Measurements from ENCODE around the gene UBALD1.
A peak's percentile ranks its signal among the peaks of the same experiment; 100 is the strongest.

UBALD1 gene

GRCh38 chr16:4616047-4616811 is 1.5 kb upstream of the UBALD1 start:
- peak; percentile 96 to 98 (median 97) for DNase-seq (ENCODE audit: low read depth in 3 of 3, low spot score in 1 of 3)

GRCh38 chr16:4615384-4616046 is 827 bp upstream of the UBALD1 start:
- DNase-seq (ENCODE audit: low read depth in 3 of 3, low spot score in 1 of 3): no peak

- no peak for DNase-seq (ENCODE audit: low read depth in 3 of 3, low spot score in 1 of 3)
These were observed 785 bp downstream of the UBALD1 start for GRCh38 chr16:4613636-4614570.

DNA sequence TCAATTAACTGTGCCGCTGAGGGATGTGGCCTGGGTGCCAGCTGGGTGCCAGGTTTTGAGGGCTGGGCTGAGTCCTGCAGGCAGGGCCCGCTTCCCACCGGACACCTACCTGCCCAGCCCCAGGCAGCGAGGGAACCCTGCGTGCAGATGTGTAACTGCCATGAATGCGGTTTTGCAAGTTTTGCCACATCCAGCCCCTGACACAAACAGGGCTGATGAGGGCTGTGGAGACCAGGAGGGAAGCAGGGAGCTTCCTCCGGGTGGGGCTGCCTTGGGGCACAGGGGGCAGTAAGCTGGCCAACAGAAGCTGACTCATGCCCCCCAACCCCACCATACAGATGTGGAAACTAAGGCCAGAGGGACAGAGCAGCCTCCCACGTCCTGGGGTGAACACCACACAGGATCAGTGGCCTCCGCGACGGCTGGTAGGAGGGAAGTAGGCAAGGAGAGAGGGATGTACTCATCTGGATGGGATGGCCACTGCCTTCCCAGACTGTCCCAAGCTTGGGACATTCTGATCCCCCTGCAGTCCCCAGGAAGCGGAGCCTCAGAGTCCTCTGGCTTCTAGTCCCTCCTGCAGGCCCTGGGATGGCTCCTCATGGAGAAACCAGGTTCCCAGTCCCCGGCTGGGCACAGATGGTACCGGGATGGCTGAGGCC is 1.6 kb downstream of the UBALD1 start:
- no peak for DNase-seq (ENCODE audit: low read depth in 3 of 3, low spot score in 1 of 3)

DNA sequence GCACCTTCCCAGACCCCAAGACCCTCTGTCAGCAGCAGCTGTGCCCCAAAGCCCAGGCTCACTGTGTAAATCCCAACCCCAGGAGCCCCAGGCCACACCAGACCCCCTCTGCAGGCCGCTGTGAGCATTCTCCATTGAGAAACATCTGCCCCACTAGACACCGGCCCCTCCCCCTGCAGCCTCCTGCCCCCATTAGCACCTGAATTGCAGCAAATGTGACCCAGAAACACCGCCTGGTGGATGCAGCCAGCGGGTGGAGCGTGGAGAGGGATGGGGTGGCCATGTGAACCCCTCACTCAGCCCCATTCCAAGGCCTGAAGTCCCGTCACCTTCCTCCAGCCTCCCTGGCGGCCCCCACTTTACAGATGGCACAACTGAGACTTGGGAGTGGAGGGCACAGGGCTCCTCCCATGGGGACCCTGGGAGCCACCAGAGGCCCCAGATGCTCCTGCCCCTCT is 2.2 kb downstream of the UBALD1 start:
- DNase-seq (ENCODE audit: low read depth in 3 of 3, low spot score in 1 of 3): no peak

DNA sequence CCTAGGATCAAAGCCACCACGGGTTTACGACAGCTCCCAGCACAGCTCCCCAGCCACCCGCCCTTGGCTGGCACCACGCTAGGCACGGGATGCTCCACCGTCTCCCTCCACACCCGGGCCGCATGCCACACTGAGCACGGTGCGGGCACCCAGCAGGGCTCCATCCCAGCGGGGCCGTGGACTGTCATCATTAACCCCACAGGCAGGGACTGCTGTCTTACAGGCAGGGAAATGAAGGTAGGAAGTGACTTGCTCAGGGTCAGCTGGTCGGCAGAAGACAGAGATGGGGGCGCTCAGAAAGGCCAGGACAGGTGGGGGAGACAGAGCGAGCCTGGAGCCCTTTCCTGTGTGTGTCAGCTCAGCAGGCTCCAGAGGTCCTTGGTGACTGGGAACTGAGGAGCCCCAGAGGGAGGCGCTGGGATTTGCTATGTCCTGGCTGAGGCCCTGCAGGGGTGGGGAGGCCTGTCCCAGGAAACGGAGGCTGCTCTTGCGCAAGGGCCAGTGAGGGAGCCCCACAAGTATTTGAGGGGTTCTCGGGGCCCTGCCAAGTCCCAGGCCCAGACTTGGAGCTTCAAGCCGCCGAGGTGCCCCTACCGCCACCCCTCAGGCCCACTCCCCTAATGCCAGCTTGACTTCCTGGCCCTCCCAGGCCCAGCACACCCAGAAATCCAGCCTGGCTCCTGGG is 3.2 kb downstream of the UBALD1 start:
- DNase-seq (ENCODE audit: low read depth in 3 of 3, low spot score in 1 of 3): no peak

GRCh38 chr16:4610011-4611005 is 4.4 kb downstream of the UBALD1 start:
- DNase-seq (ENCODE audit: low read depth in 3 of 3, low spot score in 1 of 3): no peak

DNA sequence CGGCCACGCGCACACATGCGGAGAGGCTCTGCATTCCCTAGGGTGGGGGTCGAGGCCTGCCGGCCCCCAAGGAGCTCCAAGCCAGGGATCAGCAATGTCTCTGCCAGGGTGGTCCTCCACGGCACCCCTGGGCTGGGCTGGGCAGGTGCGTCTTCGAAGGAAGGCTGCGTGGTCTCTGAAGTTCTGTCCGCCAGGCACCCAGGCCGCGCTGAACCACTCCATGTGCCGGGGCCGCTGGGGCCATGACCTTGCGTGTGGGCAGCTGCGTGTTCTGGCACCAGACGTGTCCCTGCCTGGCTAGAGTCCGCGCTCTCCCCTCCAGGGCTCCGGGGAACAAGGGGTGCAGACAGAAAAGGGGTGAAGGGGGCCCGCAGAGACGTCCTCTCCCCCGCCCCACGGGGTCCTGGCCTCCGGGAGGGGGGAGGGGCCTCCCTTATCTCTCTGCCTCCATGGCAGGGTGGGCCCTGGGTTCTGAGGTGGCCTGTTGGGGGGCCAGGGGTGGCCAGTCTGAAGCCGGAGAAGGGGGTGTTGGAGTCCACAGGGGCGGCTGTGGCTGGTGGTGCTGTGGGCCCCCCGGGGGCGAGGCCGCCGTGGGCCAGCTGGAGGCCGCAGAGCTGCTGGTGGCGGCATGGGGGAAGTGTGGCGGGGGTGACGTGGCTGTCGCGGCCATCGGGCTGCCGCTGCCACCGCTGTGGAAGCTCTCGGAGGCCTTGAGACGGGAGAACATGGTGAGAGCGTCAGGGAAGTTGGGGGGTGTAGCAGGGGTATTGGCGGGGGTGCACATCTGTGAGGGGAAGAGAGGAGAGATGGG is 5.3 kb downstream of the UBALD1 start:
- DNase-seq (ENCODE audit: low read depth in 3 of 3, low spot score in 1 of 3): no peak

DNA sequence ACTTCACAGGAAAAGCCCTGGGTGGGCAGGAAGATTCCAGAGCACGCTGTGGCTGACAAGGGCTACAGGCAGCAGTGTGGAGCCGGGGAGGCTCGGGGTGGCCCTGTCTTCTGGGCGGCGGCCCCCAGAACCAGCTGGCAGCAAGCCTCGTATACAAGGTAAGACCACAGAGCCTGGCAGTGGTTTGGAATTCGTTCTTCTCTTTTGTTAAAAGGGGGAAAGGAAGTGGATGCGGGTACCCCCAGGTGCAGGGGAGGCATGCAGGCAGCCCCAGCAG is 6.0 kb downstream of the UBALD1 start:
- DNase-seq (ENCODE audit: low read depth in 3 of 3, low spot score in 1 of 3): no peak

- no peak for DNase-seq (ENCODE audit: low read depth in 3 of 3, low spot score in 1 of 3)
These were observed 6.6 kb downstream of the UBALD1 start for GRCh38 chr16:4607841-4608703.

- no peak for DNase-seq (ENCODE audit: low read depth in 3 of 3, low spot score in 1 of 3)
These were observed 8.3 kb downstream of the UBALD1 start for GRCh38 chr16:4606354-4606753.

- no peak for DNase-seq (ENCODE audit: low read depth in 3 of 3, low spot score in 1 of 3)
These were observed 10.3 kb downstream of the UBALD1 start for GRCh38 chr16:4604401-4604800.

GRCh38 chr16:4603624-4604170 is 11.0 kb downstream of the UBALD1 start:
- DNase-seq (ENCODE audit: low read depth in 3 of 3, low spot score in 1 of 3): no peak

- DNase-seq (ENCODE audit: low read depth in 3 of 3, low spot score in 1 of 3): no peak
These were observed 12.4 kb downstream of the UBALD1 start for GRCh38 chr16:4602331-4602730.

- no peak for DNase-seq (ENCODE audit: low read depth in 3 of 3, low spot score in 1 of 3)
These were observed 12.9 kb downstream of the UBALD1 start for GRCh38 chr16:4601864-4602186.

DNA sequence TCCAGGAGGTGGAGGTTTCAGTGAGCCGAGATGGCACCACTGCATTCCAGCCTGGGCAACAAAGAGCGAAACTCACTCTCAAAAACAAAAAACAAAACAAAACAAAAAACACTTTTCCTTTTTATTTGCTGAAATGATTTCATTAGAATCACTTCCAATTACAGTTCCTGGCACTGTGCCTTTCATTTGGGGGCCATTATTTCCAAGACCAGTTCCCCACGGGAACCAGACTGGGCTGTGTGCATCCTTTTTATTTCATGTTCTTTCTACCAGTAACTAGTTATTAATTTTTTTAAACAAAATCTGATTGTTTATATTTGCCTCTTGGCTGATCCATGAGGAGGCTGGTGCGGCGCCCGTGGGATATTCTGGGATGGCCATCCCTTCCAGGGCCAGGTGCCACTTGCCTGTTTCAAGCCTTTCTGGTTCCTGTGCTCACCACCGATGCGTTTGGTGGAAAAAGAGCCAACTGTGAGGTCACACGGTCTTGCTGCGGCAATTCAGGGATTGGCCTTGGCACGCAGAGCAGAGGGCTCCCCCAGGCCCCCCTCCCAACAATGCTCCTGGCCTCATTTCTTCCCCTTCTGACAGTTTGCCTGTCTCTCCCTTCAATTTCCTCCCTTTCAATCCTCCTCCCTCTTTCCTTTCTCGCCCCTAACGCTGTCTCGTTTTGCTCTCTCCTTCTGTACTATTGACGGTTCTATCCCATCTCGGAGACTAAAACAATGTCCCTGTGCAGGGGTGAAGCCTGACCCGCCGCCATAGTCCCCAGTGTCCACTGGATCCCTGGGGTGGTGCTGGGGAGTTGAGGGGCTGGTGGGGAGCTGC is 13.4 kb downstream of the UBALD1 start:
- no peak for DNase-seq (ENCODE audit: low read depth in 3 of 3, low spot score in 1 of 3)

- DNase-seq (ENCODE audit: low read depth in 3 of 3, low spot score in 1 of 3): no peak
These were observed 15.1 kb downstream of the UBALD1 start for GRCh38 chr16:4599545-4599944.
